ENCODE data around the gene HTR1B. TPM values are rescaled to one million over a fixed set of nuclear protein-coding genes. Genes with fewer than 3 reads are reported as not detected.

Gene HTR1B
- polyA plus RNA-seq, 1 donor, result 1.2 TPM

GRCh38 chr6:77430504-77430903, 32.8 kb downstream of the HTR1B start:
- H3K4me3 ChIP-seq (ENCODE audit: low read length), result no peak overlapping the region
- H3K4me1 ChIP-seq (ENCODE audit: control insufficient read depth, insufficient read depth, low read length), result no peaks in the 10 kb centered on the region
- H3K27me3 ChIP-seq (ENCODE audit: control insufficient read depth, insufficient read depth, low read length), result no peaks in the 10 kb centered on the region
- no peak for DNase-seq
- no peaks in the 10 kb centered on the region for H3K9me3 ChIP-seq (ENCODE audit: control insufficient read depth, low read depth, low read length)
- H3K27ac ChIP-seq (ENCODE audit: low read length), result no peak overlapping the region
- 100% methylated on average over 1 of the region's 3 CpGs for WGBS (ENCODE audit: insufficient coverage, low lambda C conversion rate)
- no peaks in the 10 kb centered on the region for H3K36me3 ChIP-seq (ENCODE audit: control insufficient read depth, insufficient read depth, low read length)

GRCh38 chr6:77425671-77426070, 37.6 kb downstream of the HTR1B start:
- no peaks in the 10 kb centered on the region for H3K36me3 ChIP-seq (ENCODE audit: control insufficient read depth, insufficient read depth, low read length)
- H3K27ac ChIP-seq (ENCODE audit: low read length), result no peak overlapping the region
- H3K27me3 ChIP-seq (ENCODE audit: control insufficient read depth, insufficient read depth, low read length), result no peaks in the 10 kb centered on the region
- no peaks in the 10 kb centered on the region for H3K9me3 ChIP-seq (ENCODE audit: control insufficient read depth, low read depth, low read length)
- H3K4me1 ChIP-seq (ENCODE audit: control insufficient read depth, insufficient read depth, low read length), result no peaks in the 10 kb centered on the region
- H3K4me3 ChIP-seq (ENCODE audit: low read length), result no peak overlapping the region
- DNase-seq, result no peak

GRCh38 chr6:77425216-77425615, 38.1 kb downstream of the HTR1B start:
- H3K4me3 ChIP-seq (ENCODE audit: low read length), result no peak overlapping the region

GRCh38 chr6:77424761-77425160, 38.5 kb downstream of the HTR1B start:
- Histone ChIP-seq H3K27ac (ENCODE audit: low read length) (no peak overlapping the region), H3K36me3 (ENCODE audit: control insufficient read depth, insufficient read depth, low read length) (no peaks in the 10 kb centered on the region), H3K4me3 (ENCODE audit: low read length) (no peak overlapping the region), H3K9me3 (ENCODE audit: control insufficient read depth, low read depth, low read length) (no peaks in the 10 kb centered on the region), H3K4me1 (ENCODE audit: control insufficient read depth, insufficient read depth, low read length) (no peaks in the 10 kb centered on the region), H3K27me3 (ENCODE audit: control insufficient read depth, insufficient read depth, low read length) (no peaks in the 10 kb centered on the region)
- WGBS (ENCODE audit: insufficient coverage, low lambda C conversion rate), result no CpG with 5 or more reads among the region's 2 CpGs
- DNase-seq, result no peak

More at GRCh38 chr6:77425216-77425615, 38.1 kb downstream of the HTR1B start:
- no peaks in the 10 kb centered on the region for H3K27me3 ChIP-seq (ENCODE audit: control insufficient read depth, insufficient read depth, low read length)
- H3K4me1 ChIP-seq (ENCODE audit: control insufficient read depth, insufficient read depth, low read length), result no peaks in the 10 kb centered on the region
- H3K9me3 ChIP-seq (ENCODE audit: control insufficient read depth, low read depth, low read length), result no peaks in the 10 kb centered on the region
- H3K36me3 ChIP-seq (ENCODE audit: control insufficient read depth, insufficient read depth, low read length), result no peaks in the 10 kb centered on the region
- no peak overlapping the region for H3K27ac ChIP-seq (ENCODE audit: low read length)
- 100% methylated on average over 1 of the region's 1 CpG for WGBS (ENCODE audit: insufficient coverage, low lambda C conversion rate)
- no peak for DNase-seq

- no peaks in the 10 kb centered on the region for H3K4me1 ChIP-seq (ENCODE audit: control insufficient read depth, insufficient read depth, low read length)
- no peak overlapping the region for H3K4me3 ChIP-seq (ENCODE audit: low read length)
- no CpG with 5 or more reads among the region's 2 CpGs for WGBS (ENCODE audit: insufficient coverage, low lambda C conversion rate)
- DNase-seq, result no peak
- no peaks in the 10 kb centered on the region for H3K36me3 ChIP-seq (ENCODE audit: control insufficient read depth, insufficient read depth, low read length)
- H3K27me3 ChIP-seq (ENCODE audit: control insufficient read depth, insufficient read depth, low read length), result no peaks in the 10 kb centered on the region
- H3K9me3 ChIP-seq (ENCODE audit: control insufficient read depth, low read depth, low read length), result no peaks in the 10 kb centered on the region
- no peak overlapping the region for H3K27ac ChIP-seq (ENCODE audit: low read length)
These were observed 46.5 kb downstream of the HTR1B start for GRCh38 chr6:77416839-77417238.

GRCh38 chr6:77415706-77416105, 47.6 kb downstream of the HTR1B start:
- no peak overlapping the region for H3K4me3 ChIP-seq (ENCODE audit: low read length)
- DNase-seq, result no peak
- no peaks in the 10 kb centered on the region for H3K27me3 ChIP-seq (ENCODE audit: control insufficient read depth, insufficient read depth, low read length)
- H3K36me3 ChIP-seq (ENCODE audit: control insufficient read depth, insufficient read depth, low read length), result no peaks in the 10 kb centered on the region
- H3K27ac ChIP-seq (ENCODE audit: low read length), result no peak overlapping the region
- H3K4me1 ChIP-seq (ENCODE audit: control insufficient read depth, insufficient read depth, low read length), result no peaks in the 10 kb centered on the region
- 52% methylated on average over 2 of the region's 2 CpGs for WGBS (ENCODE audit: insufficient coverage, low lambda C conversion rate)
- no peaks in the 10 kb centered on the region for H3K9me3 ChIP-seq (ENCODE audit: control insufficient read depth, low read depth, low read length)

Other genes starting within 250 kb of the HTR1B start
- 0.09 TPM for gene MEI4, start 189.5 kb upstream of the HTR1B start, polyA plus RNA-seq